Coronary artery (tissue), 2 donors: Measurements from ENCODE around the gene PLD6.

Source experiments
- DNase-seq: peaks from one replicate; pipeline ENCODE4 v3.0.0-alpha.2; 2017; ENCODE audit warnings: low spot score
- H3K27ac ChIP-seq, 2 donors: fragments of 200-600 bp; sonication (generic); one replicate each; pipeline ENCODE4 v1.5.1; 2016 to 2019
- H3K4me3 ChIP-seq: fragments of 200-600 bp; sonication (generic); 2 replicates; pipeline ENCODE4 v1.5.1; 2016; ENCODE audit warnings: mild to moderate bottlenecking, moderate library complexity
- CTCF ChIP-seq: fragments of 200-600 bp; sonication (generic); IDR thresholded peaks from one replicate; pipeline ENCODE4 v1.5.1; 2019; ENCODE audit warnings: antibody characterized with exemption

PLD6 gene

GRCh38 chr17:17232303-17232621, 26.1 kb upstream of the PLD6 start:
- DNase-seq = no peak
- no peak for TF ChIP-seq CTCF
- no peak overlapping the region for H3K27ac ChIP-seq
- no peak overlapping the region for H3K4me3 ChIP-seq

- H3K27ac ChIP-seq = no peak overlapping the region
- no peak for DNase-seq
- H3K4me3 ChIP-seq = no peak overlapping the region
- TF ChIP-seq CTCF = no peak
Observed at GRCh38 chr17:17231621-17232302, 25.6 kb upstream of the PLD6 start.

- Histone ChIP-seq H3K4me3 (no peak overlapping the region), H3K27ac (no peak overlapping the region)
- DNase-seq = no peak
- no peak for TF ChIP-seq CTCF
Observed at GRCh38 chr17:17229416-17230384, 23.6 kb upstream of the PLD6 start.

- DNase-seq = no peak
- H3K27ac ChIP-seq = peak overlapping the region in 1 of 2 donors; percentile 37
- no peak overlapping the region for H3K4me3 ChIP-seq
- TF ChIP-seq CTCF = no peak
Observed at GRCh38 chr17:17228521-17229279, 22.6 kb upstream of the PLD6 start.

GRCh38 chr17:17227608-17228520, 21.7 kb upstream of the PLD6 start:
- Histone ChIP-seq H3K27ac (peak overlapping the region in 1 of 2 donors; percentile 40), H3K4me3 (no peak overlapping the region)
- DNase-seq = peak; percentile 73
- no peak for TF ChIP-seq CTCF
